Measurements from ENCODE around the gene BTBD2. TPM values are rescaled to one million over a fixed set of nuclear protein-coding genes. Genes with fewer than 3 reads are reported as not detected.

The BTBD2 gene
- total RNA-seq, 4 donors from 2014 or later: 57.8 to 114 (median 76.0) TPM

DNA sequence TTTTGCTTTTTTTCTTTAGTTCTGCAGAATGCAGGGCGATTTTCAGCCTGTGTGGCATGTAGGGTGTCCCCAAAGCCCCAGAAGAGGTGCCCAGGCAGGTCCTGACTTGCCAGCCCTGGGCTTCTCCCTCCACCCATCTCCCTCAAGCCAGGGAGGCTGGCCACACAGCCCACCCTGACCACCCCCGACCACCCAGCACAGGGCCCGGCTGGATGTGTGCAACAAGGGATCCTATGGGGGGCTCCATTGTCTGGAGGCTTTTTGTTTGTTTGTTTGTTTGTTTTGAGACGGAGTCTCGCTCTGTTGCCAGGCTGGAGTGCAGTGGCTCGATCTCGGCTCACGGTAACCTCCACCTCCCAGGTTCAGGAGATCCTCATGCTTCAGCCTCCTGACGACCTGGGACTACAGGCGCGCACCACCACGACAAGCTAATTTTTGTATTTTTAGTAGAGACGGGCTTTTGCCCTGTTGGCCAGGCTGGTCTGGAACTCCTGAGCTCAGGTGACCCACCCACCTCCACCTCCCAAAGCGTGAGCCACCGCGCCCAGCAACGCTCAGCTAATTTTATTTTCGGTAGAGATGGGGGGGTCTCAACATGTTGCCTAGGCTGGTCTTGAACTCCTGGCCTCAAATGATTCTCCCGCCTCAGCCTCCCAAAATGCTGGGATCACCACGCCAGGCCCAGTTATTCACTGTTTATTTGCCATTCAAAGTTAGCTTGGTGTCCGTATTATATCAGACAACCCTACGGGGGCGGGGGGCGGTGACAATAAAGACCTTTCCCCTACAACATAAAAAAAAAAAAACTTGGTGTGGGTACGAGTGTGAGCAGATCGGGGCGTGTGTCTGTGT, 43.3 kb upstream of the BTBD2 start:
- no peaks in the 10 kb centered on the region for H3K36me3 ChIP-seq
- peak overlapping the region; percentile 99 to 100 (median 100) for H3K27ac ChIP-seq
- H3K27me3 ChIP-seq: no peaks in the 10 kb centered on the region
- DNase-seq: no peak
- TF ChIP-seq, protein P1, sequence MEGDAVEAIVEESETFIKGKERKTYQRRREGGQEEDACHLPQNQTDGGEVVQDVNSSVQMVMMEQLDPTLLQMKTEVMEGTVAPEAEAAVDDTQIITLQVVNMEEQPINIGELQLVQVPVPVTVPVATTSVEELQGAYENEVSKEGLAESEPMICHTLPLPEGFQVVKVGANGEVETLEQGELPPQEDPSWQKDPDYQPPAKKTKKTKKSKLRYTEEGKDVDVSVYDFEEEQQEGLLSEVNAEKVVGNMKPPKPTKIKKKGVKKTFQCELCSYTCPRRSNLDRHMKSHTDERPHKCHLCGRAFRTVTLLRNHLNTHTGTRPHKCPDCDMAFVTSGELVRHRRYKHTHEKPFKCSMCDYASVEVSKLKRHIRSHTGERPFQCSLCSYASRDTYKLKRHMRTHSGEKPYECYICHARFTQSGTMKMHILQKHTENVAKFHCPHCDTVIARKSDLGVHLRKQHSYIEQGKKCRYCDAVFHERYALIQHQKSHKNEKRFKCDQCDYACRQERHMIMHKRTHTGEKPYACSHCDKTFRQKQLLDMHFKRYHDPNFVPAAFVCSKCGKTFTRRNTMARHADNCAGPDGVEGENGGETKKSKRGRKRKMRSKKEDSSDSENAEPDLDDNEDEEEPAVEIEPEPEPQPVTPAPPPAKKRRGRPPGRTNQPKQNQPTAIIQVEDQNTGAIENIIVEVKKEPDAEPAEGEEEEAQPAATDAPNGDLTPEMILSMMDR (IDR thresholded peaks at IDR 0.05): no peak
- TF ChIP-seq POLR2A (IDR thresholded peaks at IDR 0.05): no peak
- peaks cover 4 to 82% (median 53%) of the 10 kb centered on the region in 4 donors for H3K4me1 ChIP-seq
- no peaks in the 10 kb centered on the region for H3K9me3 ChIP-seq
- H3K4me3 ChIP-seq: peak overlapping the region in 1 of 4 donors; percentile 70

DNA sequence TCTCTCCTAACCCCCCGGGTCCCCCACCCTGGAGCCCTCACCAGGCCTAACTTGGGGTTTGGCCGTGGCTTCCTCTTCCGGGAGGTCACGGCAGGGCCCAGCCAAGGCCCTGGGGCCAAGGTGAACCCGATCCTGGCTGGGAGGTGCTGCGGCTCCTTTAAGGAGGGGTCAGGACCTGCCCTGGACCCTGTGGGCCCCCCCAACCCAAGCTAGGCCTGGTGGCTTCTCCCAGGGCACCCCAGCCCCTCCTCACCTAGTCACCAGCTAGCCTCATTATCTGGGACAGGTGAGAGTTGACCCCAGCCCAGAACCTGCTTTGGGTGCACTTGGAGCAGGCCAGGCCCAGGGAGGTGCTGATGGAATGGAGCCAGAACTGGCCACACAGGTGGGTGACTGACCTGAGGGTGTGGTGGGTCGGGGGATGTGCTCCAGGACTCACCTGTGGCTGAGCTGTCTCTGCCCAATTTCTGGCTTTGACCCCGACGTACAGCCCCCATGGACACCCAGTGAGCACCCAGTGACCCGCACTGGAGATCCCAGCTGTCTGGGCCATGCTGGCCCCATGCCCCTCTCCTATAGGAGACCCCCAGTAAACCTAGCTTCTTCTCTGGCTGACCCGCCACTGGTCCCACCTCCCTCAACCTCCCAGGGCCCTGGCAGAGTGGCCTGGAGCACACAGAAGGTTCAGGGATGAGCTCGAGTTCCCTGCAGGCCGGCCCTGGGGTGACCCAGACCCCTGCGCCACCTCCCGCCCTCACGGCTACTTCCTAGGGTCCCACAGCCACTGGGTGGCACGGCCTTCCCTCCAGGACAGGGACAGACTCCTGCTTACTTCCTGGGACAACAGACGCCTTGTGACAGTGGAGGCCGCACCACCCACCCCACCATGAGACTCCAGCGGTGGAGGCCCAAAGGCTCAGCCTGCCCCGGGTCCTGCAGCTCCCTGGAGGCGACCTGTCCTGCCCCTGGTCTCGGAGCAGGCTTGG, 42.3 kb upstream of the BTBD2 start:
- Histone ChIP-seq H3K4me1 (peaks cover 4 to 82% (median 53%) of the 10 kb centered on the region in 4 donors), H3K27ac (peak overlapping the region; percentile 89 to 100 (median 99))
- no peak for DNase-seq

DNA sequence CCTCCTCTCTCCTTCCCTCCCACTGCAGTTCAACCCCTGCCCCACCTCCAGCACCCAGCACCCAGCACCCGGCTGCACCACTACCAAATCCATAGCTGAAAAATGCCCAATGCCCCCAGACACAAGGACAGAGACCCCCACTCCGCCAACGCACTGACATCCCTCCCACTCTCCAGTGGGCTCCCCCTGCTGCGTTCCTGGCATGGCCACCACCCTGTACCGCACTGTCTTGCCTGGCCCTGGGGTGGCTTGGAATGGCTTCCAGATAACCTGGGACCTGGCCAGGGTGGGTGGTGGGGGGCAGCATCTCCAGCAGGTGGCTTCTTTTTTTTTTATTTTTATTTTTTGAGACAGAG, 41.3 kb upstream of the BTBD2 start:
- TF ChIP-seq, protein P1 (IDR thresholded peaks at IDR 0.05): no peak
- TF ChIP-seq POLR2A (IDR thresholded peaks at IDR 0.05): no peak
- peak overlapping the region; percentile 89 to 100 (median 99) for H3K27ac ChIP-seq
- no peaks in the 10 kb centered on the region for H3K27me3 ChIP-seq
- no peaks in the 10 kb centered on the region for H3K36me3 ChIP-seq
- peaks cover 4 to 81% (median 53%) of the 10 kb centered on the region in 4 donors for H3K4me1 ChIP-seq
- H3K9me3 ChIP-seq: no peaks in the 10 kb centered on the region
- H3K4me3 ChIP-seq: no peak overlapping the region
- DNase-seq: no peak

More for the DNA sequence above, 42.3 kb upstream of the BTBD2 start:
- no peaks in the 10 kb centered on the region for H3K36me3 ChIP-seq
- no peak overlapping the region for H3K4me3 ChIP-seq
- TF ChIP-seq POLR2A (IDR thresholded peaks at IDR 0.05): no peak
- TF ChIP-seq, protein P1 (IDR thresholded peaks at IDR 0.05): no peak
- H3K9me3 ChIP-seq: no peaks in the 10 kb centered on the region
- H3K27me3 ChIP-seq: no peaks in the 10 kb centered on the region

DNA sequence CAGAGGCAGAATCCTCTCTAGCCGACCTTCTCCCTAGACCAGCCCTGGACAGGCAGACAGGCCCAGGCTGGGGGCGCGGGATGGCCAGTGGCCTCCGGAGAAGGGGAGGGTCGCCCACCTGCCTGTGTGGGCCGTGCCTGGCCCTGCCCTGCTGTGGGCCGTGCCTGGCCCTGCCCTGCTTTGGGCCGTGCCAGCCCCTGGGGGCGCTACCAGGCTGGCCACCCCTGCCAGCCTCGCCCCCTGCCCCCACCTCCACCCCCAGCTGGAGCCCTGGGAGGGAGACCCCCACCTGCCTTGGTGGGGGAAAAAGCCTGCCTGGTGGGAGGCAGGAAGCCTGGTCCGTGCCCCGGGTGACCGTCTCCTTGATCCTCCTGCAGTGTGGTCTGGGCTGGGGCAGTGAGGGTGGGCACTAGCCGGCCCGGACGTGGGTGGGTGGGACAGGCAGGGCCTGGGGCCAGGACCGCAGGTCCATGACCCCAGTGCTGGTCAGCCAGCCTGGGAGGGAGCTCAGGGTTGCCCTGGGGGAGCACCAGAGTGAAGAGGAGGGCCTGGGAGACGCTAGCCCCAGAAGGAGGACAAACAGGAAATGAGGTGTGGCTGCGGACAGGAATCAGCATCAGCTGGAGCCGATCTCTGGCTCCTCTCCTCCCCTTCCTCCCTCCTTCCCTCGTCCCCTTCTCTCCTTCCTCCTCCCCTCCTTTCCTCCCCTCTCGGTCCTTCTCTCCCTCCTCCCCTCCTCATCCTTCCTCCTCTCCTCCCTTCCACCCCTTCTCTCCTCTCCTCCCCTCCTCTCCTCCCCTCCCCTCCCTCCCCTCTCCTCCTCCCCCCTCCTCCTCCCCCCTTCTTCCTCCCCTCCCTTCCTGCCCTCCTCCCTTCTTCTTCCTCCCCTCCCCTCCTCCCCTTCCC, 40.7 kb upstream of the BTBD2 start:
- Histone ChIP-seq H3K9me3 (no peaks in the 10 kb centered on the region), H3K27me3 (no peaks in the 10 kb centered on the region), H3K27ac (peak overlapping the region; percentile 89 to 100 (median 99)), H3K4me1 (peaks cover 4 to 86% (median 58%) of the 10 kb centered on the region in 4 donors), H3K4me3 (peak overlapping the region; percentile 12 to 47 (median 24)), H3K36me3 (no peaks in the 10 kb centered on the region)
- peak in 2 of 3 donors; percentile 60 to 82 for DNase-seq
- TF ChIP-seq, protein P1 (IDR thresholded peaks at IDR 0.05): no peak
- TF ChIP-seq POLR2A (IDR thresholded peaks at IDR 0.05): no peak

Data from Peyer's patch (tissue), 4 donors.